H1 (cell line): ENCODE results near the gene ZNG1A. TPM values are rescaled to one million over a fixed set of nuclear protein-coding genes. Genes with fewer than 3 reads are reported as not detected.

ENCODE experiments used
- CTCF ChIA-PET: fragments of 300-600 bp; sonication (Branson Sonifier 250); formaldehyde crosslinking; loops from one replicate; lab custom pipeline; 2021; ENCODE audit not compliant: partially characterized antibody; lab: Charles Lee
- POLR2A ChIA-PET: fragments of 300-600 bp; sonication (Branson Sonifier 250); formaldehyde crosslinking; loops from one replicate; lab custom pipeline; 2021; ENCODE audit warnings: inconsistent platforms; ENCODE audit not compliant: partially characterized antibody; lab: Charles Lee
- DNase-seq, 2 experiments: peaks; one replicate each; pipeline versions ENCODE4 v3.0.0 to v3.0.0-alpha.2; 2010 to 2022; ENCODE audit warnings: low spot score in 2 of 2, low read depth in 1 of 2, mixed read lengths in 1 of 2
- FAIRE-seq: peaks from 2 replicates; lab custom pipeline; 2011; peaks lifted over from hg19 to GRCh38; lab: Jason Lieb, UNC
- H2AFZ ChIP-seq: 2 replicates; pipeline ENCODE4 v1.8.1; 2012; ENCODE audit warnings: low read length, inconsistent platforms
- H2AK5ac ChIP-seq: 2 replicates; pipeline ENCODE4 v1.6.1; 2013; ENCODE audit warnings: low read depth, low read length
- H2BK120ac ChIP-seq: replicated peaks from 2 replicates; pipeline ENCODE3; 2013; ENCODE audit warnings: low read depth, low read length, inconsistent platforms
- H2BK12ac ChIP-seq: 2 replicates; pipeline ENCODE4 v1.6.1; 2013; ENCODE audit warnings: low read depth, low read length
- H2BK15ac ChIP-seq: 2 replicates; pipeline ENCODE4 v1.6.1; 2013; ENCODE audit warnings: low read length
- H2BK20ac ChIP-seq: 2 replicates; pipeline ENCODE4 v1.6.1; 2013; ENCODE audit warnings: low read length
- H2BK5ac ChIP-seq: 2 replicates; pipeline ENCODE4 v1.6.1; 2013; ENCODE audit warnings: low read depth, low read length
- H3K14ac ChIP-seq: 2 replicates; pipeline ENCODE4 v1.6.1; 2013; ENCODE audit warnings: inconsistent platforms; ENCODE audit not compliant: insufficient read length
- H3K18ac ChIP-seq: 2 replicates; pipeline ENCODE4 v1.6.1; 2013; ENCODE audit warnings: low read length; ENCODE audit errors: extremely low read depth
- H3K23ac ChIP-seq: 2 replicates; pipeline ENCODE4 v1.6.1; 2013; ENCODE audit warnings: inconsistent platforms; ENCODE audit not compliant: insufficient read length
- H3K23me2 ChIP-seq: 2 replicates; pipeline ENCODE4 v1.6.1; 2013; ENCODE audit warnings: low read depth, low read length
- H3K27ac ChIP-seq: 2 replicates; pipeline ENCODE4 v1.6.1; 2011; ENCODE audit warnings: low read depth, low read length, inconsistent platforms
- H3K27me3 ChIP-seq, 4 experiments: replicated peaks in 1 of 4; 1 replicate in 1 of 4; 2 replicates in 3 of 4; pipeline versions ENCODE4 v1.6.1 to v1.8.1; 2011 to 2013; ENCODE audit warnings: low read length in 3 of 4, mild to moderate bottlenecking in 3 of 4, inconsistent platforms in 2 of 4, mixed read lengths in 2 of 4, moderate library complexity in 1 of 4; ENCODE audit not compliant: control insufficient read depth in 3 of 4, insufficient read depth in 3 of 4; ENCODE audit errors: extremely low read depth in 1 of 4
- H3K36me3 ChIP-seq, 4 experiments: 2 replicates each; pipeline versions ENCODE4 v1.6.1 to v1.8.1; 2011 to 2013; ENCODE audit warnings: mild to moderate bottlenecking in 4 of 4, low read length in 3 of 4, moderate library complexity in 2 of 4, control low read depth in 1 of 4, inconsistent platforms in 1 of 4; ENCODE audit not compliant: insufficient read depth in 4 of 4, control insufficient read depth in 2 of 4
- H3K4ac ChIP-seq: replicated peaks from 2 replicates; pipeline ENCODE3; 2013; ENCODE audit warnings: low read length, low read depth, mixed read lengths, inconsistent platforms; ENCODE audit not compliant: insufficient read length
- H3K4me1 ChIP-seq, 4 experiments: replicated peaks in 1 of 4; 1 replicate in 1 of 4; 2 replicates in 3 of 4; pipeline versions ENCODE4 v1.6.1 to v1.8.1; 2011 to 2013; ENCODE audit warnings: low read length in 3 of 4, inconsistent platforms in 2 of 4, mixed read lengths in 1 of 4; ENCODE audit not compliant: insufficient read depth in 4 of 4, control insufficient read depth in 3 of 4
- H3K4me2 ChIP-seq, 2 experiments: 2 replicates each; pipeline versions ENCODE4 v1.6.1 to v1.8.1; 2011 to 2013; ENCODE audit warnings: low read depth in 2 of 2, low read length in 2 of 2, control low read depth in 1 of 2, inconsistent platforms in 1 of 2, mild to moderate bottlenecking in 1 of 2; ENCODE audit not compliant: insufficient read depth in 1 of 2
- H3K4me3 ChIP-seq, 4 experiments: fragments of 200-600, 300-600 bp in 1 of 4; sonication (generic), shearing (Covaris generic), sonication (Bioruptor Twin) in 1 of 4; 2 replicates each; pipeline versions ENCODE4 v1.5.1 to v1.8.1; 2011 to 2016; ENCODE audit warnings: low read length in 4 of 4, low read depth in 3 of 4, control low read depth in 2 of 4, inconsistent platforms in 2 of 4, mild to moderate bottlenecking in 2 of 4, mixed read lengths in 1 of 4, moderate library complexity in 1 of 4; ENCODE audit not compliant: insufficient read depth in 2 of 4; ENCODE audit errors: extremely low read depth in 1 of 4
- H3K56ac ChIP-seq: replicated peaks from 2 replicates; pipeline ENCODE3; 2013; ENCODE audit warnings: low read depth, mild to moderate bottlenecking, mixed read lengths, low read length, inconsistent platforms; ENCODE audit not compliant: insufficient read length
- H3K79me1 ChIP-seq: 2 replicates; pipeline ENCODE4 v1.6.1; 2013; ENCODE audit warnings: low read depth, low read length, control low read depth
- H3K79me2 ChIP-seq, 2 experiments: 2 replicates each; pipeline versions ENCODE4 v1.6.1 to v1.8.1; 2012 to 2013; ENCODE audit warnings: low read length in 2 of 2, mild to moderate bottlenecking in 2 of 2, inconsistent platforms in 1 of 2; ENCODE audit not compliant: insufficient read depth in 2 of 2, control insufficient read depth in 1 of 2
- H3K9ac ChIP-seq, 4 experiments: replicated peaks in 1 of 4; 1 replicate in 1 of 4; 2 replicates in 3 of 4; pipeline versions ENCODE4 v1.6.1 to v1.8.1; 2011 to 2013; ENCODE audit warnings: low read depth in 3 of 4, low read length in 3 of 4, control low read depth in 2 of 4, mild to moderate bottlenecking in 2 of 4, moderate library complexity in 2 of 4, inconsistent platforms in 1 of 4; ENCODE audit errors: extremely low read depth in 1 of 4
- H3K9me3 ChIP-seq, 2 experiments: 2 replicates each; pipeline versions ENCODE4 v1.6.1 to v1.8.1; 2012 to 2013; ENCODE audit warnings: mild to moderate bottlenecking in 2 of 2, moderate library complexity in 2 of 2, control low read depth in 1 of 2, inconsistent platforms in 1 of 2, low read depth in 1 of 2, low read length in 1 of 2, mixed read lengths in 1 of 2; ENCODE audit not compliant: insufficient read depth in 2 of 2
- H4K20me1 ChIP-seq, 2 experiments: replicated peaks in 1 of 2; 2 replicates each; pipeline versions ENCODE3 to v1.8.1; 2011 to 2013; ENCODE audit warnings: inconsistent platforms in 2 of 2, low read length in 2 of 2, mild to moderate bottlenecking in 1 of 2; ENCODE audit not compliant: insufficient read depth in 2 of 2, control insufficient read depth in 1 of 2
- H4K5ac ChIP-seq: 2 replicates; pipeline ENCODE4 v1.6.1; 2013; ENCODE audit warnings: low read length, low read depth, mixed read lengths, inconsistent platforms; ENCODE audit not compliant: insufficient read length
- H4K8ac ChIP-seq: 2 replicates; pipeline ENCODE4 v1.8.0; 2013; ENCODE audit warnings: mild to moderate bottlenecking, moderate library complexity, low read length, inconsistent platforms; ENCODE audit not compliant: insufficient read depth; ENCODE audit errors: extremely low read depth
- H4K91ac ChIP-seq: replicated peaks from 2 replicates; pipeline ENCODE3; 2013; ENCODE audit warnings: low read length, mixed read lengths, inconsistent platforms; ENCODE audit not compliant: insufficient read length
- EGR1 ChIP-seq: IDR thresholded peaks from 2 replicates; pipeline ENCODE4 v1.6.1; 2011; ENCODE audit warnings: low read depth, low read length, borderline replicate concordance
- GABPA ChIP-seq: IDR thresholded peaks from 2 replicates; pipeline ENCODE4 v1.6.1; 2011; ENCODE audit warnings: mild to moderate bottlenecking, low read length, moderate library complexity, borderline replicate concordance; ENCODE audit not compliant: insufficient read depth
- HDAC6 ChIP-seq: IDR thresholded peaks from one replicate; pipeline ENCODE4 v1.7.1; 2012; ENCODE audit warnings: low read depth, mild to moderate bottlenecking, inconsistent platforms, low read length, moderate library complexity
- KDM4A ChIP-seq: IDR thresholded peaks from one replicate; pipeline ENCODE4 v1.7.1; 2012; ENCODE audit warnings: low read depth, mild to moderate bottlenecking, moderate library complexity, low read length, inconsistent platforms; ENCODE audit not compliant: severe bottlenecking
- POLR2A ChIP-seq, 2 experiments: IDR thresholded peaks; 1 replicate in 1 of 2; 2 replicates in 1 of 2; pipeline ENCODE4 v1.6.1; 2011; ENCODE audit warnings: low read depth in 2 of 2, low read length in 2 of 2, mild to moderate bottlenecking in 2 of 2; ENCODE audit errors: control extremely low read depth in 1 of 2
- SIX5 ChIP-seq: IDR thresholded peaks from 2 replicates; pipeline ENCODE4 v1.6.1; 2011; ENCODE audit warnings: mild to moderate bottlenecking, low read depth, low read length
- TAF7 ChIP-seq: optimal IDR thresholded peaks from 2 replicates; pipeline ENCODE3; 2011; ENCODE audit warnings: low read depth, mild to moderate bottlenecking, inconsistent platforms, low read length, moderate library complexity, borderline replicate concordance
- TCF12 ChIP-seq: IDR thresholded peaks from 2 replicates; pipeline ENCODE4 v1.6.1; 2011; ENCODE audit warnings: low read depth, mild to moderate bottlenecking, low read length
- WGBS, 2 experiments: shearing (Covaris generic) in 1 of 2; methylation state at CpG; one replicate each; pipeline versions ENCODE4 v1.1.6 to v1.1.7; 2013 to 2015; ENCODE audit warnings: low lambda C conversion rate in 2 of 2, mixed read lengths in 2 of 2, inconsistent platforms in 1 of 2, low coverage in 1 of 2, missing lambda C conversion rate in 1 of 2; ENCODE audit not compliant: insufficient replicate concordance in 2 of 2, insufficient coverage in 1 of 2, insufficient read length in 1 of 2; ENCODE audit errors: extremely low coverage in 1 of 2, missing lambda C conversion rate in 1 of 2; 5-methylcytosine and 5-hydroxymethylcytosine counted together
- polyA plus RNA-seq, 7 experiments: library from polyadenylated mRNA; depleted of rRNA in 3 of 7; stranded (reverse) in 5 of 7; unstranded in 2 of 7; fragments of >200 nt in 5 of 7; fragments of 200-250 nt in 2 of 7; gene quantifications; 1 replicate in 5 of 7; 2 replicates in 1 of 7; 4 replicates in 1 of 7; pipeline versions ENCODE4 v1.2.1 to v1.2.3, GENCODE V29; 2011 to 2013; ENCODE audit warnings: missing spikeins in 2 of 7, mixed read lengths in 2 of 7
- total RNA-seq: library from RNA; stranded (reverse); fragmentation: NEBNext Ultra II Directional; extraction: Animal tissue kit (Norgen Biotek cat#: 25700); gene quantifications from 2 replicates; pipeline ENCODE4 v1.2.1, GENCODE V29; 2021
- TF ChIP-seq, protein P1 (sequence below): IDR thresholded peaks from 2 replicates; pipeline ENCODE4 v1.6.1; 2011; ENCODE audit warnings: low read length, improper control_type of control experiment

ZNG1A gene
- total and polyA plus RNA-seq, 2 of the 8 experiments (the other 6 are each of a cell fraction or from before 2014, with no cell fraction given): 18.2 to 46.5 TPM

DNA sequence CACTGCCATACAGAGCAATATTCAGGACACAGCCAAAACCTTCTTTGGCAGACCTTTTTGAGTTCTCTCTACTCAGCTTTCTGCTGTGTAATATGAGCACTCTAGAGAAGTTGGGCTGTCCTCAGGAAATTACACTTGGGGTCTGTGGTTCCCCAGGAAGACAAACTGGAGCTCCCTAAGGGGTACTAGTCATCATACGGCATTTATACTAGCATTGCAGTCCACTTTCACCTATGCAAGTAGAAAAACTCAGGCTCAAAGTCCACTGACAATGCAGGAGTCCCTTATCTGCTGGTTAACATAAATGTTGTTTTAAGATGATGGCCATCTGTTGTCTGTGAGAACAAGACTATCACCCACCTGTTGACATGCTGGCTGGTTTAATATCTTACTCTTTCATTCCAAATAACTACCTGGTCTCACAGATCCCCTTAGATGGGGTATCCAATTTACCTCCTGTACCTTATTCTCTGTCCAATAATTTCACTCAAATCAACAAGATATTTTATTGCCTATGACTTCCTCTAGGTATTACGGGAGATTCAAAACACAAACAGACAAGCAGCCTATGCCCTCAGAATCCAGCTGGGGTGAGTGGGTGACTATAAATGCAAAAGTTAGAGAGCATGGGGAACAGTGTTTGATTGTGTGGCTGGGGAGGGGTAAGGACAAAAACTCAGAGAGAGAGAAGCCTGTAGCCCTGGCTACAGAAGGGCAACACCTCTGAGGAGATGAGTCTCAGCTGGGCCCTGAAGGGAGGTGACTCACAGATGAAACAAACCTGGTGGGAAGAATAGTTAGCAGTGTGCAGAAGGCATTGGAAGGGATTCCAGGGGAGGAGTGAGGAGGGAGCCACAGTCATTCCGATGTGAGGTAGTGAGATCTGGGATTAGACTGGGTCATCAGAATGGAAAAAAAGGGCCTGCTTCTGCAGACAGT, 46.0 kb upstream of the ZNG1A start:
- Histone ChIP-seq H4K91ac (no peak overlapping the region), H3K27me3 (no peaks in the 10 kb centered on the region), H3K23me2 (no peaks in the 10 kb centered on the region)
- 85% methylated on average over 3 of the region's 3 CpGs; no CpG with 5 or more reads in 1 of the 2 experiments for WGBS, 2 experiments
- TF ChIP-seq GABPA (no peak), TAF7 (no peak), HDAC6 (no peak), EGR1 (no peak), KDM4A (no peak), SIX5 (no peak), TCF12 (no peak), POLR2A (IDR thresholded peaks at IDR 0.05; ENCODE audit: control extremely low read depth in 1 of 2, low read depth in 2 of 2, low read length in 2 of 2) (no peak)
- TF ChIP-seq, protein P1, sequence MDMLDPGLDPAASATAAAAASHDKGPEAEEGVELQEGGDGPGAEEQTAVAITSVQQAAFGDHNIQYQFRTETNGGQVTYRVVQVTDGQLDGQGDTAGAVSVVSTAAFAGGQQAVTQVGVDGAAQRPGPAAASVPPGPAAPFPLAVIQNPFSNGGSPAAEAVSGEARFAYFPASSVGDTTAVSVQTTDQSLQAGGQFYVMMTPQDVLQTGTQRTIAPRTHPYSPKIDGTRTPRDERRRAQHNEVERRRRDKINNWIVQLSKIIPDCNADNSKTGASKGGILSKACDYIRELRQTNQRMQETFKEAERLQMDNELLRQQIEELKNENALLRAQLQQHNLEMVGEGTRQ: no peak
- TF ChIP-seq, all 59 proteins: peak for 0
- H3K23ac ChIP-seq: no peak overlapping the region
- H3K4me2 ChIP-seq: no peak overlapping the region
- no peak overlapping the region for H2BK5ac ChIP-seq
- H3K4me1 ChIP-seq: no peaks in the 10 kb centered on the region
- ChIA-PET CTCF (no interaction called here), POLR2A (no interaction called here)
- H3K9ac ChIP-seq: no peak overlapping the region
- no peak overlapping the region for H2AFZ ChIP-seq
- no peak overlapping the region for H2AK5ac ChIP-seq
- H3K79me1 ChIP-seq: no peaks in the 10 kb centered on the region
- no peak overlapping the region for H3K18ac ChIP-seq
- no peak overlapping the region for H2BK12ac ChIP-seq
- DNase-seq (no peak), FAIRE-seq (no peak)
- no peak overlapping the region for H2BK15ac ChIP-seq
- no peak overlapping the region for H3K4ac ChIP-seq
- no peak overlapping the region for H3K56ac ChIP-seq
- H2BK120ac ChIP-seq: no peak overlapping the region
- H3K27ac ChIP-seq: no peak overlapping the region
- no peaks in the 10 kb centered on the region for H3K9me3 ChIP-seq
- no peaks in the 10 kb centered on the region for H3K36me3 ChIP-seq
- H3K4me3 ChIP-seq: no peak overlapping the region
- H4K5ac ChIP-seq: no peak overlapping the region
- H3K79me2 ChIP-seq: no peaks in the 10 kb centered on the region
- H3K14ac ChIP-seq: no peak overlapping the region
- no peak overlapping the region for H4K8ac ChIP-seq
- no peak overlapping the region for H2BK20ac ChIP-seq
- H4K20me1 ChIP-seq: no peaks in the 10 kb centered on the region
